Measurements from ENCODE around the gene TCEA2. TPM values are rescaled to one million over a fixed set of nuclear protein-coding genes. Genes with fewer than 3 reads are reported as not detected.

Gene TCEA2
- total RNA-seq, 1 donor from 2014 or later: 40.2 TPM

- DNase-seq: no peak
- intact Hi-C loops (cut with DNase I): no loop called here
- Histone ChIP-seq H3K4me1 (no peaks in the 10 kb centered on the region), H3K9me3 (no peaks in the 10 kb centered on the region), H3K36me3 (no peaks in the 10 kb centered on the region), H3K27ac (no peak overlapping the region), H3K27me3 (peaks cover 15% of the 10 kb centered on the region), H3K4me3 (no peak overlapping the region)
- TF ChIP-seq CTCF (IDR thresholded peaks at IDR 0.05): no peak
- no peak for ATAC-seq
Measured at GRCh38 chr20:64095927-64096326, 32.9 kb downstream of the TCEA2 start.

GRCh38 chr20:64096535-64096934, 33.5 kb downstream of the TCEA2 start:
- intact Hi-C loops (cut with DNase I): no loop called here
- no peak for ATAC-seq
- Histone ChIP-seq H3K27me3 (peaks cover 21% of the 10 kb centered on the region), H3K4me1 (no peaks in the 10 kb centered on the region), H3K4me3 (no peak overlapping the region), H3K9me3 (no peaks in the 10 kb centered on the region), H3K36me3 (no peaks in the 10 kb centered on the region), H3K27ac (no peak overlapping the region)
- TF ChIP-seq CTCF (IDR thresholded peaks at IDR 0.05): no peak
- no peak for DNase-seq

GRCh38 chr20:64098471-64099013, 35.5 kb downstream of the TCEA2 start:
- Histone ChIP-seq H3K27me3 (peaks cover 41% of the 10 kb centered on the region), H3K9me3 (no peaks in the 10 kb centered on the region), H3K4me1 (peaks cover 12% of the 10 kb centered on the region), H3K27ac (no peak overlapping the region), H3K36me3 (no peaks in the 10 kb centered on the region), H3K4me3 (no peak overlapping the region)
- no peak for TF ChIP-seq CTCF (IDR thresholded peaks at IDR 0.05)
- ATAC-seq (no peak), DNase-seq (no peak)
- intact Hi-C loops (cut with DNase I): no loop called here

GRCh38 chr20:64099086-64099786, 36.2 kb downstream of the TCEA2 start:
- TF ChIP-seq CTCF (IDR thresholded peaks at IDR 0.05): no peak
- peaks cover 12% of the 10 kb centered on the region for H3K4me1 ChIP-seq
- no peaks in the 10 kb centered on the region for H3K36me3 ChIP-seq
- H3K27ac ChIP-seq: no peak overlapping the region
- intact Hi-C loops (cut with DNase I): no loop called here
- H3K27me3 ChIP-seq: peaks cover 48% of the 10 kb centered on the region
- DNase-seq (no peak), ATAC-seq (no peak)
- H3K4me3 ChIP-seq: no peak overlapping the region
- no peaks in the 10 kb centered on the region for H3K9me3 ChIP-seq

GRCh38 chr20:64099880-64100565, 37.0 kb downstream of the TCEA2 start:
- intact Hi-C loops (cut with DNase I): no loop called here

More at GRCh38 chr20:64099880-64100565, 37.0 kb downstream of the TCEA2 start:
- TF ChIP-seq CTCF (IDR thresholded peaks at IDR 0.05): no peak
- H3K4me3 ChIP-seq: no peak overlapping the region
- H3K36me3 ChIP-seq: no peaks in the 10 kb centered on the region
- H3K9me3 ChIP-seq: no peaks in the 10 kb centered on the region
- DNase-seq (no peak), ATAC-seq (no peak)
- no peak overlapping the region for H3K27ac ChIP-seq
- H3K4me1 ChIP-seq: peaks cover 12% of the 10 kb centered on the region
- peaks cover 48% of the 10 kb centered on the region for H3K27me3 ChIP-seq
